IPS-18a (cell line): ENCODE data around the gene LANCL1.
"Not testable (repeated sequence)": the region's sequence is repeated elsewhere in the genome, so short reads cannot be mapped to it uniquely, and the experiment has no call there.

Experiments used
- H3K27ac ChIP-seq: one replicate; pipeline ENCODE4 v1.5.1; 2013; ENCODE audit warnings: low read length
- H3K27me3 ChIP-seq: one replicate; pipeline ENCODE4 v1.6.1; 2013; ENCODE audit warnings: mild to moderate bottlenecking, low read length; ENCODE audit not compliant: control insufficient read depth, insufficient read depth
- H3K36me3 ChIP-seq: one replicate; pipeline ENCODE4 v1.6.1; 2013; ENCODE audit warnings: low read depth, low read length; ENCODE audit not compliant: control insufficient read depth
- H3K4me1 ChIP-seq: one replicate; pipeline ENCODE4 v1.6.1; 2013; ENCODE audit warnings: low read depth, low read length; ENCODE audit not compliant: control insufficient read depth
- H3K4me3 ChIP-seq: one replicate; pipeline ENCODE4 v1.5.1; 2013; ENCODE audit warnings: low read length
- H3K9ac ChIP-seq: one replicate; pipeline ENCODE4 v1.6.1; 2013; ENCODE audit warnings: mild to moderate bottlenecking, low read length, moderate library complexity
- H3K9me3 ChIP-seq: one replicate; pipeline ENCODE4 v1.6.1; 2013; ENCODE audit warnings: low read depth, low read length; ENCODE audit not compliant: control insufficient read depth

Gene LANCL1

GRCh38 chr2:210432633-210433032 is 43.9 kb downstream of the LANCL1 start:
- H3K4me1 ChIP-seq = no peaks in the 10 kb centered on the region
- no peak overlapping the region for H3K27ac ChIP-seq
- no peak overlapping the region for H3K9ac ChIP-seq
- H3K9me3 ChIP-seq = peaks cover 9% of the 10 kb centered on the region
- H3K4me3 ChIP-seq = no peak overlapping the region
- no peaks in the 10 kb centered on the region for H3K27me3 ChIP-seq
- peaks cover 27% of the 10 kb centered on the region for H3K36me3 ChIP-seq

GRCh38 chr2:210429403-210430137 is 47.0 kb downstream of the LANCL1 start:
- H3K27me3 ChIP-seq = no peaks in the 10 kb centered on the region
- H3K4me1 ChIP-seq = no peaks in the 10 kb centered on the region
- peaks cover 13% of the 10 kb centered on the region for H3K36me3 ChIP-seq
- no peak overlapping the region for H3K27ac ChIP-seq
- no peak overlapping the region for H3K4me3 ChIP-seq
- H3K9ac ChIP-seq = no peak overlapping the region
- peaks cover 14% of the 10 kb centered on the region for H3K9me3 ChIP-seq

DNA sequence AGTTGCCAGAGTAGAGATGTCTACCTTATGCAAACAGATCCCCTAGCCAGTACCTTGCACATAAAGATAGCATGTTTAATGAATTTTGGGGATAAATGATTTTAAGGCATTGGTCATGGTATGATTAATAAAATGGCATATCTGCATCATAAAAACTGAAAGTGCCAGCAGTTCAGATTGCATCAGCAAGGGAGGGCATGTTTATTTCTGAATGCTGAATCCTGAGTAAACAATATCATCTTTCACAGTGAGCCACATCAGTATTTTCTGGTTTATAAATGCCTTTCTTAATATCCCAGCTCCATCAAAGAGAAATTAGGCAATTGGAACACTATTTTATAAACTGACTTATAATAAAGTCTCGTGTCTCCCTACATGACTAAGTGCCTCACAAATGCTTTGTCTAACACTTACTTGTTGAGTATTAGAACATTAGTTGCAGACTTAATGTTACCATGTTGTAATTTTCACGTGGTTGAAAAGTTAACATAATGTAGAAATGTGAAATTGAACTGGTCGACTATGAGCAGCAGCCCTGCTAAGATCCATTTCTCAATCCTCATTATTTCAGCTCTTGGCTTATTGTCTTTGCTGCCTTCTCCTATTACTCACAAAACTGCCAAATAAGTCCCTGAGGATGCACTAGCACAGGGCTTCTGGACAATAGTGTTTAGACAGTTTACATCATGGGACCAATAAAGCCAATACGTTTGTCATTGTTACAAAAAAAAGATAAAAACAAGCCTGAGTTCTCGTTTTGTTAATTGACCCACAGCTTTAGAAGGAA is 48.0 kb downstream of the LANCL1 start:
- Histone ChIP-seq H3K4me1 (no peaks in the 10 kb centered on the region), H3K9ac (no peak overlapping the region), H3K4me3 (no peak overlapping the region), H3K9me3 (peaks cover 22% of the 10 kb centered on the region), H3K27me3 (no peaks in the 10 kb centered on the region), H3K27ac (no peak overlapping the region), H3K36me3 (peaks cover 8% of the 10 kb centered on the region)

GRCh38 chr2:210427309-210427708 is 49.2 kb downstream of the LANCL1 start:
- peaks cover 23% of the 10 kb centered on the region for H3K9me3 ChIP-seq
- H3K9ac ChIP-seq, H3K4me3 ChIP-seq, H3K36me3 ChIP-seq, H3K27ac ChIP-seq, H3K4me1 ChIP-seq, H3K27me3 ChIP-seq: not testable (repeated sequence)

DNA sequence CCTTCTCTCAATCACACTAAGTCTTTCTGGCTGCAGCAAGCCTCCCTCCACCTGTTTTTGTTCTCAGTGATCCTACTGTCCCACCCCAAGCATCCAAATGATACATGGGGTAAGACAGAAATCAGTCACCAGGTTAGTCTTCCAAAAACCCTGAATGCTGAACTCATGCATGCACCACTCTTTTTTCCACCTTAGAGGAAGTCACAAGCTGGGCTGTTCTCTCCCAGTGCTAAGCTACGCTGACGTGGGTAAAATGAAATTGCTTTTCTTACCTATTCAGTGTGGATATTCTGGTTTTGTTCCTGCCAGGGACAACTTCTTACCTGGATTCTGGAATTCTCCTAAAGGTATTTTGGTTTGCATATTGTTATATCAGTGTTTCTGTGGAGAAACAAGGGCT is 54.2 kb downstream of the LANCL1 start:
- Histone ChIP-seq H3K4me3 (no peak overlapping the region), H3K27ac (no peak overlapping the region), H3K4me1 (no peaks in the 10 kb centered on the region)

DNA sequence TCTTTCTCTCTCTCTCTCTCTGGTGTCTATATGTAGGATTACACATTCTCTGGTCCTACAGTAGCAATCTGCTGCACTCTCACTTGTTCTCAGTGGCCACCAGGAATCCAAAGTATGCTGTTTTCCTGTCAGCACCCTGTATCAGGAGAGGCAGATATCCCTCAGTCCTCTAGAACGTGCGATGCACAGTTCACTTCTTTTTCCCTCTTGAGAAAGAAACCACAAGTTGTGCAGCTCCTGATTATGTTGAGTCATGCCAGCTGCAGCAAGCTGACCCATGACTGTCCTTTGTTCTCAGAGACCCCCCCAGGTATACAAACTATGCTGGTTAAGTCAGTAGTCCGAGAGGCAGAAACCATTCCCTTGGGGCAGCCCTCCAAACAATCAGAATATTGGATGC is 54.6 kb downstream of the LANCL1 start:
- Histone ChIP-seq H3K36me3 (no peaks in the 10 kb centered on the region), H3K9me3 (peaks cover 14% of the 10 kb centered on the region), H3K4me3 (no peak overlapping the region), H3K9ac (no peak overlapping the region), H3K27ac (no peak overlapping the region), H3K4me1 (no peaks in the 10 kb centered on the region), H3K27me3 (no peaks in the 10 kb centered on the region)

More for the DNA sequence above, 54.2 kb downstream of the LANCL1 start:
- peaks cover 14% of the 10 kb centered on the region for H3K9me3 ChIP-seq
- no peak overlapping the region for H3K9ac ChIP-seq
- H3K36me3 ChIP-seq = no peaks in the 10 kb centered on the region
- no peaks in the 10 kb centered on the region for H3K27me3 ChIP-seq

DNA sequence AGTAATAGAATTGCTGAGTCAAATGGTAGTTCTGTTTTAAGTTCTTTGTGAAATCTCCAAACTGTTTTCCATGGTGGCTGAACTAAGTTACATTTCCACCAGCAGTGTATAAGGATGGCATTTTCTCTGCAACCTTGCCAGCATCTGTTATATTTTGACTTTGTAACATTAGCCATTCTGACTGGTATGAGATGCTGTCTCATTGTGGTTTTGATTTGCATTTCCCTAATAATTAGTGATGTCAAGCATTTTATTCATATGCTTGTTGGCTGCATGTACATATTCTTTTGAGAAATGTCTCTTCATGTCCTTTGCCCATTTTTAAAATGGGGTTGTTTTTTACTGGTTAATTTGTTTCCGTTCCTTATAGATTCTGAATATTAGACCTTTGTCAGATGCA is 63.9 kb downstream of the LANCL1 start:
- H3K4me3 ChIP-seq = no peak overlapping the region
- H3K9ac ChIP-seq = no peak overlapping the region
- no peaks in the 10 kb centered on the region for H3K27me3 ChIP-seq
- no peak overlapping the region for H3K27ac ChIP-seq
- no peaks in the 10 kb centered on the region for H3K9me3 ChIP-seq
- no peaks in the 10 kb centered on the region for H3K4me1 ChIP-seq
- no peaks in the 10 kb centered on the region for H3K36me3 ChIP-seq

- H3K9ac ChIP-seq = no peak overlapping the region
- H3K4me3 ChIP-seq = no peak overlapping the region
- H3K27ac ChIP-seq = no peak overlapping the region
- H3K36me3 ChIP-seq = no peaks in the 10 kb centered on the region
- no peaks in the 10 kb centered on the region for H3K9me3 ChIP-seq
- H3K4me1 ChIP-seq = no peaks in the 10 kb centered on the region
- no peaks in the 10 kb centered on the region for H3K27me3 ChIP-seq
Measured at GRCh38 chr2:210410542-210410941, 66.0 kb downstream of the LANCL1 start.

DNA sequence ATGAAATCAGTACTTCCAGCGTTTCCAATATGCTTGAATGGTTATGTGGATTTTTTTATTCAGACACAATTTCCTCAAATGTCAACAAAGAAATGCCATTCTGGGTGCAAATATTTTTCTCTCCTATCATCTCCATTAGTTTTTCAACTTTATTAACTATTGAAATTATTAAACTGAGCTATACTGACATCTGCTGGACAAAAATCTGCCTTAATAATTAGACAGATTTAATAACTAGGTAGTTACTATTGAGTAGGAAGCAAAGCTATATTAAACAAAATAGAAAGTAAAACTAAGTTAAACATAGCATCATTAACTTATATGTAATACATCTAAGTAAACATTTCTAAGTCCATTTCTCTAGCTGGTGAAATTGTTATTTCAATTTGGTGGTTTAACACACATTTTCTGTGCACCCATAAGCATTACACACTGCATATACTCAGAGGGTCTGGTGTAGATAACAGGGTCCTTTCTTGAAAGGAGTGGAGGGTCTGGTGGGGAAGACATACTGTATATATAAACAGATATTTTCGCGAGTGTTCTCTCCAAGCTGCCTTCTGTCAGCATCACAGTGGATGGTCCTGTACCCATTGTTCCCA is 77.0 kb downstream of the LANCL1 start:
- Histone ChIP-seq H3K4me1 (no peaks in the 10 kb centered on the region), H3K4me3 (no peak overlapping the region), H3K9me3 (no peaks in the 10 kb centered on the region), H3K27ac (no peak overlapping the region), H3K36me3 (no peaks in the 10 kb centered on the region), H3K9ac (no peak overlapping the region), H3K27me3 (no peaks in the 10 kb centered on the region)

DNA sequence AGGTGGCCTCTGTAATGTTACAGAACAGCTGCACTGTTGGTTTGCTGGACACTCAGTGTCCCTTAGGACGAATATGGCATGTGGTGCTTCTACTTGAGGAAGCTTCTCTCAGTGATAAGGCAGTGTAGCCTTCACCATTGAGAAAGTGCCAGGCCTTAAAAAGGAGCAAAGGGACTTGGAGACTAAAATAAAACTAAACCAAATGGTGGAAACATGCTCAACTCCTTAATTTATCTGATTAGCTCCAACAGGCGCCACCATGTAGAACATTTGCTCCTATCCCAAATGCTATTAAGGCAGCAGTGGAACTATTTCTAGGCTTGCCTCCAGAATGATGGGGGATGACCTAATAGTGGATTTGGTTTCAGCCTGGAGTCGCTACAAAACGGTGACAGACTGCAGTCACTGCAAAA is 84.1 kb downstream of the LANCL1 start:
- Histone ChIP-seq H3K4me1 (no peaks in the 10 kb centered on the region), H3K36me3 (no peaks in the 10 kb centered on the region), H3K4me3 (no peak overlapping the region), H3K9me3 (no peaks in the 10 kb centered on the region), H3K27me3 (no peaks in the 10 kb centered on the region), H3K9ac (no peak overlapping the region), H3K27ac (no peak overlapping the region)

- H3K27me3 ChIP-seq = no peaks in the 10 kb centered on the region
- H3K9me3 ChIP-seq = no peaks in the 10 kb centered on the region
- no peak overlapping the region for H3K4me3 ChIP-seq
- no peaks in the 10 kb centered on the region for H3K36me3 ChIP-seq
- no peak overlapping the region for H3K27ac ChIP-seq
- H3K9ac ChIP-seq = no peak overlapping the region
- no peaks in the 10 kb centered on the region for H3K4me1 ChIP-seq
Measured at GRCh38 chr2:210389856-210390255, 86.7 kb downstream of the LANCL1 start.
